ENCODE measurements around the gene C1QTNF2.

GRCh38 chr5:160342413-160342941 lies 27.9 kb downstream of the C1QTNF2 start:
- TF ChIP-seq NFRKB (IDR thresholded peaks at IDR 0.05): no peak
- no peak for TF ChIP-seq TARDBP (IDR thresholded peaks at IDR 0.05)
- TF ChIP-seq BHLHE40 (IDR thresholded peaks at IDR 0.05; ENCODE audit: borderline replicate concordance): no peak
- TF ChIP-seq ZNF384 (IDR thresholded peaks at IDR 0.05): no peak
- no peak for TF ChIP-seq FOXK2 (IDR thresholded peaks at IDR 0.05)
- TF ChIP-seq ELF4 (IDR thresholded peaks at IDR 0.05): no peak
- TF ChIP-seq SP1 (IDR thresholded peaks at IDR 0.05): no peak
- no peak for TF ChIP-seq PKNOX1 (IDR thresholded peaks at IDR 0.05)

Data from HEK293T (cell line).